Psoas muscle (tissue), 8 donors: ENCODE data around the gene SESN3. TPM values are rescaled to one million over a fixed set of nuclear protein-coding genes. Genes with fewer than 3 reads are reported as not detected.

Experiments
- ATAC-seq, 4 donors: fragments of 200-7000 bp; cut with Tn5 transposase; one replicate each; pipeline ENCODE4 v1.9.1; 2020; ENCODE audit warnings: moderate library complexity in 3 of 4, mild to moderate bottlenecking in 2 of 4
- DNase-seq, 2 donors: peaks; one replicate each; pipeline ENCODE4 v3.0.0-alpha.2; 2020
- H3K27ac ChIP-seq: fragments of 200-600 bp; one replicate; pipeline ENCODE4 v1.8.0; 2022
- H3K27me3 ChIP-seq, 3 donors: fragments of 200-600 bp in 1 of 3; one replicate each; pipeline versions ENCODE4 v1.6.1 to v1.8.0; 2013 to 2022; ENCODE audit warnings: low read length in 2 of 3, mild to moderate bottlenecking in 2 of 3, moderate library complexity in 1 of 3; ENCODE audit not compliant: insufficient read depth in 3 of 3
- H3K36me3 ChIP-seq, 2 donors: fragments of 200-600 bp in 1 of 2; one replicate each; pipeline versions ENCODE4 v1.6.1 to v1.8.0; 2013 to 2022; ENCODE audit warnings: low read depth in 1 of 2, mild to moderate bottlenecking in 1 of 2, moderate library complexity in 1 of 2; ENCODE audit not compliant: insufficient read depth in 1 of 2
- H3K4me1 ChIP-seq: fragments of 200-600 bp; one replicate; pipeline ENCODE4 v1.8.0; 2022
- H3K4me3 ChIP-seq: fragments of 200-600 bp; one replicate; pipeline ENCODE4 v1.8.0; 2022; ENCODE audit warnings: mild to moderate bottlenecking
- H3K9me3 ChIP-seq: fragments of 200-600 bp; one replicate; pipeline ENCODE4 v1.8.0; 2022
- WGBS, 3 donors: extraction: QIAGEN DNeasy Blood & Tissue Kit; methylation state at CpG; one replicate each; pipeline versions ENCODE4 v1.1.6 to v1.1.7; 2013; 5-methylcytosine and 5-hydroxymethylcytosine counted together
- intact Hi-C, 2 donors: fragments of 100-400 bp; cut with DNase I; formaldehyde crosslinking; loops; one replicate each; pipeline versions ENCODE4 v1.11.0 to v1.14.2; 2022
- polyA plus RNA-seq, 3 donors: library from polyadenylated mRNA; stranded (reverse); fragments of 200-250 nt; gene quantifications; one replicate each; pipeline ENCODE4 v1.2.3, GENCODE V29; 2013
- total RNA-seq, 4 donors: library from RNA; stranded (reverse); fragmentation: NEBNext Ultra II Directional in 2 of 4; extraction: Animal tissue kit (Norgen Biotek cat#: 25700) in 2 of 4; gene quantifications; one replicate each; pipeline versions ENCODE4 v1.2.1 to v1.2.4, GENCODE V29; 2021 to 2023
- TF ChIP-seq, protein P1 (sequence below): fragments of 200-600 bp; IDR thresholded peaks from one replicate; pipeline ENCODE4 v1.8.0; 2022; ENCODE audit warnings: antibody characterized with exemption
- donor health status: healthy with polysubstance abuse.
- donor health status: DM: no; HTN: no; CAD: no; lungs with moderate emphysema.
- donor health status: Bipolar disorder and iron deficiency.
- donor health status: healthy.
- donor health status: DM: yes; HTN: yes; CAD: no.
- donor health status: DM: no; HTN: no; CAD: no.
- donor health status: DM: no; HTN: no; CAD: no.
- donor health status: DM: yes; HTN: yes; CAD: no.

The SESN3 gene
- total and polyA plus RNA-seq, 7 donors: 0.92 to 94.6 (median 5.3) TPM

DNA sequence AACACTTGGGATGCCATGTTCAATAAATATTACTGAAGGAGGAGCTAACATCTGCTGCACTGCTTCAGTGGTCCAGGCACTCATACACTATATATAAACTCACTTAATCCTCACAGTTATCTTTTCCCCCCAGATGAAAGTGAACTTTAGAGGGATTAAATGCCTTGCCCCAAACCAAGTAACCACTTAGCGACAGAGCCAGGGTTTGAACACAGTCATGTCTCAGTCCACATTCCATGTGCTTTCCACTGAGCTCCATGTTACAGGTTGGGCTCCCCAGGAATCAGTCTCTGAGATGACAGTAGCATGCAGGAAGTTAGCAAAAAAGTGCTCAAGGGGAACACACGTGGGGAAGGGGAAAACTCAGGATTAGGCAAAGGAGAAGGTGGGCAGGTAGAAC lies 82.1 kb downstream of the SESN3 start:
- DNase-seq (no peak), ATAC-seq (no peak)
- TF ChIP-seq, protein P1, sequence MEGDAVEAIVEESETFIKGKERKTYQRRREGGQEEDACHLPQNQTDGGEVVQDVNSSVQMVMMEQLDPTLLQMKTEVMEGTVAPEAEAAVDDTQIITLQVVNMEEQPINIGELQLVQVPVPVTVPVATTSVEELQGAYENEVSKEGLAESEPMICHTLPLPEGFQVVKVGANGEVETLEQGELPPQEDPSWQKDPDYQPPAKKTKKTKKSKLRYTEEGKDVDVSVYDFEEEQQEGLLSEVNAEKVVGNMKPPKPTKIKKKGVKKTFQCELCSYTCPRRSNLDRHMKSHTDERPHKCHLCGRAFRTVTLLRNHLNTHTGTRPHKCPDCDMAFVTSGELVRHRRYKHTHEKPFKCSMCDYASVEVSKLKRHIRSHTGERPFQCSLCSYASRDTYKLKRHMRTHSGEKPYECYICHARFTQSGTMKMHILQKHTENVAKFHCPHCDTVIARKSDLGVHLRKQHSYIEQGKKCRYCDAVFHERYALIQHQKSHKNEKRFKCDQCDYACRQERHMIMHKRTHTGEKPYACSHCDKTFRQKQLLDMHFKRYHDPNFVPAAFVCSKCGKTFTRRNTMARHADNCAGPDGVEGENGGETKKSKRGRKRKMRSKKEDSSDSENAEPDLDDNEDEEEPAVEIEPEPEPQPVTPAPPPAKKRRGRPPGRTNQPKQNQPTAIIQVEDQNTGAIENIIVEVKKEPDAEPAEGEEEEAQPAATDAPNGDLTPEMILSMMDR: no peak
- Histone ChIP-seq H3K27me3 (no peaks in the 10 kb centered on the region), H3K36me3 (no peaks in the 10 kb centered on the region), H3K4me1 (peaks cover 30% of the 10 kb centered on the region), H3K9me3 (no peaks in the 10 kb centered on the region), H3K27ac (peak overlapping the region; percentile 83), H3K4me3 (no peak overlapping the region)
- 43 to 59% (median 51%) methylated on average over 2 of the region's 2 CpGs for WGBS, 3 donors
- intact Hi-C loops: loop anchor here in 1 of 2 donors (10.0 kb wide), 2 partner anchors 174 to 524 kb away; partner anchors contain the start of genes CWC15 and KDM4D

DNA sequence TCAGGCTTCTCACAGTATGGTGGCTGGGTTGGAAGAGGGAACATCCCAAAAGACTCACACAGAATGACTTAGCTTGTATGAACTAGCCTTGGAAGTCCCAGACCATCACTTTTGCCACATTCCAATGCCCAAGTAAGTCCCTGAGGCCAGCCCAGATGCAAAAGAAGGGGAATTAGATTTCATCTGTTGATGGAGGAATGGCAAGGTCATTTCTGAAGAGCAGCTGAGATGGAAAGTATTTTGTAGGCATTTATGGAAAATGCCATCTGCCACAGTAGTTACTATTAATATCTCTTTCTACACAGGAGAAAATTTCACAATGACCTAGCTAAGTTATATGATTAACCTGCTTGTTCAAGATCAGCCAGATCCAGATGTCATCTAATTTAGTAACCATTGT lies 82.6 kb downstream of the SESN3 start:
- TF ChIP-seq, protein P1: no peak
- Histone ChIP-seq H3K36me3 (no peaks in the 10 kb centered on the region), H3K27ac (peak overlapping the region; percentile 83), H3K27me3 (no peaks in the 10 kb centered on the region), H3K4me3 (no peak overlapping the region), H3K4me1 (peaks cover 30% of the 10 kb centered on the region), H3K9me3 (no peaks in the 10 kb centered on the region)
- ATAC-seq (no peak), DNase-seq (no peak)
- intact Hi-C loops: loop anchor here in 1 of 2 donors (10.0 kb wide), 2 partner anchors 174 to 524 kb away; partner anchors contain the start of genes CWC15 and KDM4D

DNA sequence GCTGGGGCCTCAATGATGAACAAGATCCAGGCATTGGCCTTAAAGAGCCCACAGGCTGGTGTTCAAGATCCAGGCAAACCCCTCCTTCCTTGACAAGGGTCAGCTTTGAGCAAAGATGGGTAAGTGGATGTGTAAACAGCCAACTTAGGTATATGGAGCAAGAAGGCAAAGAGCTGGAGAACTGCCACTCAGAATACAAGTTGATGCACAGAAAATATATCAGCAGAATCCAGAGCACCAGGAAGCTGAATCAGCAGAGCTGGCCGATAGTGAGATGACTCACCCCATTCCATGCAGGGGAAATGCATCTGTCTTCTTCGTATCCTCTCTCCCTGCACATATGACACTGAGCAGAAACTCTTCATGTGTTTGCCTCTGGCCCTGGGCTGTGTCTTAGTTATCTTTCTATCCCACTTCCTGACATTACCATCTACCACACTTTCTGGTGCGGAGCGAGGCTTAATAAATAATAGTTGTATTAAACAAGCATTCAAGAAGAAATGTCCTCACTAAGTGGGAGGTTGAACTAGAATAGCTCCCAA lies 83.6 kb downstream of the SESN3 start:
- 26 to 37% (median 29%) methylated on average over 4 of the region's 4 CpGs for WGBS, 3 donors
- Histone ChIP-seq H3K36me3 (no peaks in the 10 kb centered on the region), H3K27me3 (no peaks in the 10 kb centered on the region), H3K27ac (peak overlapping the region; percentile 83), H3K4me3 (no peak overlapping the region), H3K4me1 (peaks cover 30% of the 10 kb centered on the region), H3K9me3 (no peaks in the 10 kb centered on the region)
- TF ChIP-seq, protein P1: no peak
- intact Hi-C loops: loop anchor here in 1 of 2 donors (10.0 kb wide), 2 partner anchors 173 to 523 kb away; partner anchors contain the start of genes CWC15 and KDM4D
- ATAC-seq (peak; percentile 69 to 76 (median 74)), DNase-seq (no peak)

DNA sequence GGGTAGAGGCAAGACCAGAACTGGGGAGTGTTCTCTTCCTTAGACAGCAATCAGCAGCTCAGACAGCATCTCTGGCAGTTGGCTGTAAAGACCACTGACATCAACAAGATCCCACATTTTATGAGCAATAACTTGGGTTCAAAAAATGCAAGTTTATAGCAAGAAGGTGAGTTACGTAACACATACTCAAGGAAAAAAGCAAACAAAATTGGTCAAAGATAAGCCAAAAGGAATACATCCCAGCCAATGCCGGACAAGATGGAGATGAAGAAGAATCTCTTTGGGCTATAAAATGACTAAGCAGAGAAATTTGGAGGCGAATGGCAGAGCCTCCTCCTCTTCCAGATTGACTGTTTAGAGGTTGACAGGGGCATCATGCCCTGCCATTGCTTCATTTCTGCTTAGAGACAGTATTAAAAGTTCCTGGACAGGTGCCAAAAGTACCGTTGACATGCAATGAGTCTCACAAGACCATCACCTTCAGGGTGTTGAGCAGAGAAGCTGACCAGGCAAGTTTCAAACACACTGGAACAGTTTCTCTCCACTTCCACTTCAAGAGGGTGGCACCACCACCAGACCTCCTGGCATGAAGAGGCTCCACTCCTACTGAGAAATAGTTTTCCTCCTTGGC lies 85.5 kb downstream of the SESN3 start:
- intact Hi-C loops: loop anchor here in 1 of 2 donors (2.0 to 10.0 kb wide), 3 partner anchors 37 to 521 kb away; partner anchors contain the start of genes CWC15 and KDM4D
- no peak for ATAC-seq
- H3K4me1 ChIP-seq: peaks cover 26% of the 10 kb centered on the region
- no peaks in the 10 kb centered on the region for H3K36me3 ChIP-seq
- DNase-seq: no peak
- TF ChIP-seq, protein P1: no peak
- WGBS, 3 donors: 63 to 67% (median 67%) methylated on average over 4 of the region's 4 CpGs
- no peaks in the 10 kb centered on the region for H3K9me3 ChIP-seq
- H3K4me3 ChIP-seq: no peak overlapping the region
- H3K27me3 ChIP-seq: no peaks in the 10 kb centered on the region
- no peak overlapping the region for H3K27ac ChIP-seq
